Spinal cord (tissue), 10 donors: ENCODE results near the gene CEP85. TPM values are rescaled to one million over a fixed set of nuclear protein-coding genes. Genes with fewer than 3 reads are reported as not detected.
A peak's percentile ranks its signal among the peaks of the same experiment; 100 is the strongest.
"Not testable (repeated sequence)": the region's sequence is repeated elsewhere in the genome, so short reads cannot be mapped to it uniquely, and the experiment has no call there.

ENCODE experiments used
- DNase-seq, 6 donors: peaks; one replicate each; pipeline versions ENCODE4 v3.0.0 to v3.0.0-alpha.2; 2013 to 2015; ENCODE audit warnings: low spot score in 6 of 6, low read depth in 4 of 6
- H3K27ac ChIP-seq: one replicate; pipeline ENCODE4 v1.5.1; 2013; ENCODE audit warnings: low read depth, low read length, control low read depth
- H3K27me3 ChIP-seq: one replicate; pipeline ENCODE4 v1.6.1; 2013; ENCODE audit warnings: low read length; ENCODE audit not compliant: control insufficient read depth, insufficient read depth
- H3K36me3 ChIP-seq: one replicate; pipeline ENCODE4 v1.6.1; 2013; ENCODE audit warnings: low read length; ENCODE audit not compliant: control insufficient read depth, insufficient read depth
- H3K4me1 ChIP-seq: one replicate; pipeline ENCODE4 v1.6.1; 2013; ENCODE audit warnings: low read length; ENCODE audit not compliant: control insufficient read depth, insufficient read depth
- H3K4me3 ChIP-seq: one replicate; pipeline ENCODE4 v1.5.1; 2013; ENCODE audit warnings: low read depth, low read length, control low read depth
- H3K9me3 ChIP-seq: one replicate; pipeline ENCODE4 v1.6.1; 2013; ENCODE audit warnings: low read length; ENCODE audit not compliant: control insufficient read depth, insufficient read depth
- WGBS: methylation state at CpG from one replicate; pipeline ENCODE4 v1.1.5; 2013; ENCODE audit warnings: missing lambda C conversion rate; ENCODE audit not compliant: insufficient coverage; 5-methylcytosine and 5-hydroxymethylcytosine counted together
- polyA plus RNA-seq, 2 donors: library from polyadenylated mRNA; unstranded; fragments of 120-200 nt; gene quantifications; one replicate each; pipeline ENCODE4 v1.2.1, GENCODE V29; 2013; ENCODE audit not compliant: insufficient read length in 2 of 2
- total RNA-seq, 2 donors: library from RNA; depleted of rRNA in 1 of 2; stranded (reverse); fragments of 120-200 nt in 1 of 2; fragments of >200 nt in 1 of 2; gene quantifications; one replicate each; pipeline versions ENCODE4 v1.2.3 to v1.2.4, GENCODE V29; 2013 to 2014
- donor health status: healthy.

Gene CEP85
- total and polyA plus RNA-seq, 4 donors: 14.7 to 20.3 (median 16.7) TPM

- Histone ChIP-seq H3K4me1 (peaks cover 9% of the 10 kb centered on the region), H3K9me3 (no peaks in the 10 kb centered on the region), H3K36me3 (no peaks in the 10 kb centered on the region), H3K4me3 (peak within 1 kb of the TSS; percentile 73), H3K27ac (no peak within 1 kb of the TSS), H3K27me3 (no peaks in the 10 kb centered on the region)
- 0% methylated on average over 43 of the region's 51 CpGs for WGBS
- peak; percentile 78 to 99 (median 88) for DNase-seq
Measured at GRCh38 chr1:26306290-26307229, 72.6 kb downstream of the CEP85 start, which contains the start of gene UBXN11. Gene UBXN11 (minus strand): TSS chr1:26306636. CDS start chr1:26302883, 3,753 bp downstream.

DNA sequence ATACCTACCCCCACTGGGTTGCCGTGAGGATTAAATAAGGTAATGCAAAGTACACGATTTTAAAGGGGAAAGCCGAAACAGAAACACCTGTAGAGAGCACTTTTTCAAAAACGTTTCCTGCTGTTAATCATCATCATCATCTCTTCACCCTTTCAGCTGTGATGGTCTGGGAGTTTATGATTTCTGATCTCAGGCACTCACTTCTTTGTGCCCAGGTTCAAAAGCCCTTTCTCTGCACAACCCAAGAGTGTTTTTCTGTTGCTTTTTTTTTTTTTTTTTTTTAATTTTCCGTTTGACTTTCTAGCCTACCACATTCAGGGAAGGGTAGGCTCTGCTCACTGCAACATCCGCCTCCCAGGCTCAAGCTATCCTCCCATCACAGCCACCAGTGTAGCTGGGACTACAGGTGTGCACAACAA is 73.4 kb downstream of the CEP85 start:
- Histone ChIP-seq H3K4me1 (peaks cover 9% of the 10 kb centered on the region), H3K27me3 (no peaks in the 10 kb centered on the region), H3K27ac (no peak overlapping the region), H3K36me3 (no peaks in the 10 kb centered on the region), H3K4me3 (no peak overlapping the region), H3K9me3 (no peaks in the 10 kb centered on the region)
- no peak for DNase-seq
- no CpG with 5 or more reads among the region's 6 CpGs for WGBS

DNA sequence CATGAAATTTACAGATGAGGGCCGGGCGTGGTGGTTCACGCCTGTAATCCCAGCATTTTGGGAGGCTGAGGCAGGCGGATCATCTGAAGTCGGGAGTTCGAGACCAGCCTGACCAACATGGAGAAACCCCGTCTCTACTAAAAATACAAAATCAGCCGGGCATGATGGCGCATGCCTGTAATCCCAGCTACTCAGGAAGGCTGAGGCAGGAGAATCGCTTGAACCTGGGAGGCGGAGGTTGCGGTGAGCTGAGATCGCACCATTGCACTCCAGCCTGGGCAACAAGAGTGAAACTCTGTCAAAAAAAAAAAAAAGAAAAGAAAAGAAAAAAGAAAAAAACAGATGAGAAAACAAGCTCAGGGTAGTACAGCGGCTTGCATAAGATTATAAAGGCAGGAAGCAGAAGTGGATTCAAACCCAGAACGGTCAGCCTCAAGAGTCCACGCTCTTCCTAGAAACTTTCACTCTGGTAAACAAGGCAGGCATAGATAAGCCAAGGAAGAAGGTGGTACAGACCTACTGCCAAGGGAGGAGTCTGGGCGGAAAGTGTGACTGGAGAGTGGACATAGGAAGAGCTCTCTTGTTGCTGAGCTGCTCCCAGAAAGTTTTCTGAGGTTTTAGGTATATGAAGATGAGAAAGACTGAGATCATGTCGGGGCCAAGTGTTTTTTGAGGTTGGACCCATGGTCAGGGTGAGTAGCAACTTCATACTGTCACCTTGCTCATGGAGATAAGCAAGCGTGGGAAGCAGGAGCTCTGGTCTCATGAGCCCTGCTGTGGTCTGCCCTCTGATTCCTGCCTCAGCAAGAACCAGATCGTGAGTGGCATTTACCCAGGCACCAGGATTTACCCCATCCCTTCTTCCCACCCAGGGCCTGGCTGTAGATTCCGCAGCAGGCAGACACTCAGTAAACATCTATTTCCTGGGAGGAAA is 74.2 kb downstream of the CEP85 start:
- H3K4me1 ChIP-seq, H3K4me3 ChIP-seq, DNase-seq, H3K9me3 ChIP-seq, H3K27ac ChIP-seq, H3K36me3 ChIP-seq, H3K27me3 ChIP-seq: not testable (repeated sequence)
- 91% methylated on average over 15 of the region's 21 CpGs for WGBS

- no peak overlapping the region for H3K27ac ChIP-seq
- no peak for DNase-seq
- no peaks in the 10 kb centered on the region for H3K4me1 ChIP-seq
- 100% methylated on average over 2 of the region's 5 CpGs for WGBS
- H3K4me3 ChIP-seq: no peak overlapping the region
- no peaks in the 10 kb centered on the region for H3K9me3 ChIP-seq
- no peaks in the 10 kb centered on the region for H3K36me3 ChIP-seq
- H3K27me3 ChIP-seq: no peaks in the 10 kb centered on the region
Measured at GRCh38 chr1:26314501-26314900, 80.5 kb downstream of the CEP85 start.

- no peak overlapping the region for H3K27ac ChIP-seq
- no peak overlapping the region for H3K4me3 ChIP-seq
- no peaks in the 10 kb centered on the region for H3K9me3 ChIP-seq
- no peaks in the 10 kb centered on the region for H3K36me3 ChIP-seq
- no peak for DNase-seq
- no peaks in the 10 kb centered on the region for H3K27me3 ChIP-seq
- 85% methylated on average over 3 of the region's 8 CpGs for WGBS
- no peaks in the 10 kb centered on the region for H3K4me1 ChIP-seq
Measured at GRCh38 chr1:26315874-26316850, 82.2 kb downstream of the CEP85 start.

DNA sequence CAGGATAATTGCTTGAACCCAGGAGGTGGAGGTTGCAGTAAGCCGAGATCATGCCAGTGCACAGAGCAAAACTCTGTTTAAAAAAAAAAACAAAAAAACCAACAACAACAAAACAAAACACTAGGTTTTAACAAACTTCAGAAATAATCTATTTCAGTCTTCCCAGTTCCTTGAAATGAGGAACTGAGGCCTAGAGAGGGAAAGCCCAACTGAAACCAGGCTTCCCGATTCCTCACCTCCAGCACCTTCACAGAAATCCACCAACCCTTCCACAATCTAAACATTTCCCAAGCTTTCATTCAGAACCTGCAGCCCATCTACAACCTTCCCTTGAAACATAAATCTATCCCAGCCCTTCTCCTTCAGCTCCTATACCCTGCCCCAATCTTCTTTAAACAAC is 83.1 kb downstream of the CEP85 start:
- DNase-seq: no peak
- H3K27me3 ChIP-seq: no peaks in the 10 kb centered on the region
- whole genome bisulfite sequencing: 100% methylated on average over 1 of the region's 2 CpGs
- peaks cover 3% of the 10 kb centered on the region for H3K4me1 ChIP-seq
- no peaks in the 10 kb centered on the region for H3K9me3 ChIP-seq
- no peak overlapping the region for H3K27ac ChIP-seq
- peaks cover 3% of the 10 kb centered on the region for H3K36me3 ChIP-seq
- no peak overlapping the region for H3K4me3 ChIP-seq

- WGBS: 68% methylated on average over 10 of the region's 12 CpGs
- DNase-seq: no peak
- H3K9me3 ChIP-seq: no peaks in the 10 kb centered on the region
Measured at GRCh38 chr1:26317612-26318337, 83.8 kb downstream of the CEP85 start, which contains the start of gene CD52. Gene CD52 (plus strand): TSS chr1:26317958. CDS start chr1:26318018, 60 bp downstream.

GRCh38 chr1:26318338-26319064 is 84.5 kb downstream of the CEP85 start:
- Histone ChIP-seq H3K4me3 (no peak overlapping the region), H3K27me3 (no peaks in the 10 kb centered on the region), H3K27ac (no peak overlapping the region), H3K36me3 (peaks cover 3% of the 10 kb centered on the region), H3K9me3 (no peaks in the 10 kb centered on the region), H3K4me1 (peaks cover 3% of the 10 kb centered on the region)
- WGBS: 91% methylated on average over 5 of the region's 9 CpGs
- DNase-seq: no peak

More at GRCh38 chr1:26317612-26318337, 83.8 kb downstream of the CEP85 start, which contains the start of gene CD52:
- Histone ChIP-seq H3K36me3 (peaks cover 3% of the 10 kb centered on the region), H3K27me3 (no peaks in the 10 kb centered on the region), H3K4me3 (no peak within 1 kb of the TSS), H3K4me1 (peaks cover 3% of the 10 kb centered on the region), H3K27ac (no peak within 1 kb of the TSS)
